Stimulated activated CD4-positive, alpha-beta T cell treated with anti-CD3 and anti-CD28 coated beads, Interleukin-4, amount 100 ng/mL, for 1 hour (primary cell): ENCODE data around the gene WWC1.
"Not testable (repeated sequence)": the region's sequence is repeated elsewhere in the genome, so short reads cannot be mapped to it uniquely, and the experiment has no call there.

Experiments
- DNase-seq: peaks from one replicate; pipeline ENCODE4 v3.0.0-alpha.2; 2020

The WWC1 gene

GRCh38 chr5:168415971-168416370, 124.5 kb downstream of the WWC1 start:
- DNase-seq, result no peak

- DNase-seq, result no peak
Measured at GRCh38 chr5:168417731-168418429, 126.4 kb downstream of the WWC1 start.

- no peak for DNase-seq
Measured at GRCh38 chr5:168420461-168420860, 129.0 kb downstream of the WWC1 start.

- no peak for DNase-seq
Measured at GRCh38 chr5:168422431-168422830, 131.0 kb downstream of the WWC1 start.

GRCh38 chr5:168423478-168423877, 132.0 kb downstream of the WWC1 start:
- DNase-seq, result no peak

- no peak for DNase-seq
Measured at GRCh38 chr5:168423971-168424370, 132.5 kb downstream of the WWC1 start.

GRCh38 chr5:168424594-168425323, 133.3 kb downstream of the WWC1 start:
- DNase-seq, result no peak

GRCh38 chr5:168426007-168426863, 134.8 kb downstream of the WWC1 start:
- DNase-seq, result no peak

- no peak for DNase-seq
Measured at GRCh38 chr5:168426864-168427172, 135.4 kb downstream of the WWC1 start.

- no peak for DNase-seq
Measured at GRCh38 chr5:168427224-168427623, 135.8 kb downstream of the WWC1 start.

- DNase-seq, result no peak
Measured at GRCh38 chr5:168428552-168428951, 137.1 kb downstream of the WWC1 start.

- no peak for DNase-seq
Measured at GRCh38 chr5:168430296-168430695, 138.9 kb downstream of the WWC1 start.

- DNase-seq, result no peak
Measured at GRCh38 chr5:168432903-168433302, 141.5 kb downstream of the WWC1 start.

- no peak for DNase-seq
Measured at GRCh38 chr5:168434001-168434400, 142.6 kb downstream of the WWC1 start.

GRCh38 chr5:168434746-168435321, 143.4 kb downstream of the WWC1 start:
- no peak for DNase-seq

- DNase-seq, result not testable (repeated sequence)
Measured at GRCh38 chr5:168435340-168435739, 143.9 kb downstream of the WWC1 start.

GRCh38 chr5:168438349-168438748, 146.9 kb downstream of the WWC1 start:
- no peak for DNase-seq

GRCh38 chr5:168443533-168443932, 152.1 kb downstream of the WWC1 start:
- DNase-seq, result no peak

- DNase-seq, result no peak
Measured at GRCh38 chr5:168443950-168444700, 152.7 kb downstream of the WWC1 start.

GRCh38 chr5:168446983-168447619, 155.7 kb downstream of the WWC1 start:
- DNase-seq, result no peak

GRCh38 chr5:168447808-168448207, 156.4 kb downstream of the WWC1 start:
- DNase-seq, result no peak

GRCh38 chr5:168449166-168449565, 157.7 kb downstream of the WWC1 start:
- no peak for DNase-seq
